Memory B cell (primary cell): ENCODE data around the gene C19orf38.

Experiments
- ATAC-seq: fragments of 150-1000 bp; cut with Tn5 transposase; 2 replicates; pipeline ENCODE4 v1.10.0; 2021; ENCODE audit warnings: low read depth, mild to moderate bottlenecking, moderate library complexity
- DNase-seq, 2 donors: peaks; one replicate each; pipeline ENCODE4 v3.0.0; 2022; ENCODE audit warnings: low spot score in 2 of 2
- H3K27ac Mint-ChIP-seq: one replicate; pipeline ENCODE4 v1.8.0; 2022; ENCODE audit warnings: mild to moderate bottlenecking, moderate library complexity, mixed read lengths
- H3K27me3 Mint-ChIP-seq: one replicate; pipeline ENCODE4 v1.8.0; 2022; ENCODE audit warnings: mixed read lengths
- H3K36me3 Mint-ChIP-seq: one replicate; pipeline ENCODE4 v1.8.0; 2022; ENCODE audit warnings: mild to moderate bottlenecking, mixed read lengths
- H3K4me1 Mint-ChIP-seq: one replicate; pipeline ENCODE4 v1.8.0; 2022; ENCODE audit warnings: mixed read lengths
- H3K4me3 Mint-ChIP-seq: one replicate; pipeline ENCODE4 v1.8.0; 2022; ENCODE audit warnings: mild to moderate bottlenecking, moderate library complexity, mixed read lengths
- H3K9me3 Mint-ChIP-seq: one replicate; pipeline ENCODE4 v1.8.0; 2022; ENCODE audit warnings: mixed read lengths

The C19orf38 gene

GRCh38 chr19:10908380-10908960 lies 60.3 kb downstream of the C19orf38 start:
- ATAC-seq (no peak), DNase-seq (no peak)
- H3K27me3 Mint-ChIP-seq = no peaks in the 10 kb centered on the region
- no peaks in the 10 kb centered on the region for H3K4me1 Mint-ChIP-seq
- no peaks in the 10 kb centered on the region for H3K9me3 Mint-ChIP-seq
- H3K27ac Mint-ChIP-seq = no peak overlapping the region
- H3K36me3 Mint-ChIP-seq = peaks cover 22% of the 10 kb centered on the region
- H3K4me3 Mint-ChIP-seq = no peak overlapping the region

DNA sequence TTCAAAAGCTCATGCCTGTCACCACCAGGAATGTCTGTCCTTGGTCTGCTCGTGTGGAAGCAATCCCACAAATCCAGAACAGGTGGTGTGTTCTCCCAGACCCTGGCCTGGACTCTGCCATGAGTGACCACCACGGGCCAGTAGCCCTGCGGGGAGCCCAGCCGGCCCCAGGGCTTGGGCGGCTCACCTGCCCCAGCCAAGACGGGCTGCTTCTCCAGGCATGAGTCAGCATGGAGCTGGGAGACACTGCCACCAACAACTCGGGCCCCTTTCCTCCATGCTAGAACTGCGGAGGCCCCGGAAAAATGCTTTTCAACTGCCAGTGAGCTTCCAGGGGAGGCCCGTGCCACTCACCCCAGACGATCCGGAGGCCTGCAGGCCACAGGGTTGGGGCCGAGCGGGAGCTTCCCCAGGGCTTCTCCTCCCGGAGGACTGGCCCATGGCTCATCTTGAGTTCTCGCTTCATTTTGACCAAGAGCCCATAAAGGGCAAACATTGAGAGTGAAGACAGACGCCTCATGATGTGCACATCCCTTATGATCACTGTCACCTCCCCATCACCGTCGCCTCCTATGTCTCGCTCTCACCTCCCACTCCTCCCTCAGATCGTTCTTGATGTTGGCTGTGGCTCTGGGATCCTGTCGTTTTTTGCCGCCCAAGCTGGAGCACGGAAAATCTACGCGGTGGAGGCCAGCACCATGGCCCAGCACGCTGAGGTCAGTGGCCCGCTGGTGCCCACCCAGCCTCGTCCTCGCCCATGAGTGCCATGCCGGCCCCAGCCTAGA lies 63.6 kb downstream of the C19orf38 start:
- Mint-ChIP-seq H3K9me3 (no peaks in the 10 kb centered on the region), H3K27ac (no peak overlapping the region), H3K36me3 (peaks cover 17% of the 10 kb centered on the region), H3K27me3 (no peaks in the 10 kb centered on the region), H3K4me1 (no peaks in the 10 kb centered on the region), H3K4me3 (no peak overlapping the region)
- DNase-seq = no peak
- ATAC-seq = no peak

- H3K4me3 Mint-ChIP-seq = no peak overlapping the region
- DNase-seq (no peak), ATAC-seq (no peak)
- no peaks in the 10 kb centered on the region for H3K9me3 Mint-ChIP-seq
- no peaks in the 10 kb centered on the region for H3K27me3 Mint-ChIP-seq
- H3K36me3 Mint-ChIP-seq = peaks cover 19% of the 10 kb centered on the region
- no peak overlapping the region for H3K27ac Mint-ChIP-seq
- no peaks in the 10 kb centered on the region for H3K4me1 Mint-ChIP-seq
These were observed 64.4 kb downstream of the C19orf38 start for GRCh38 chr19:10912619-10913018.

- Mint-ChIP-seq H3K27me3 (no peaks in the 10 kb centered on the region), H3K36me3 (peaks cover 13% of the 10 kb centered on the region), H3K9me3 (no peaks in the 10 kb centered on the region), H3K27ac (no peak overlapping the region), H3K4me3 (no peak overlapping the region), H3K4me1 (peaks cover 3% of the 10 kb centered on the region)
- ATAC-seq (no peak), DNase-seq (no peak)
These were observed 65.6 kb downstream of the C19orf38 start for GRCh38 chr19:10913716-10914340.

DNA sequence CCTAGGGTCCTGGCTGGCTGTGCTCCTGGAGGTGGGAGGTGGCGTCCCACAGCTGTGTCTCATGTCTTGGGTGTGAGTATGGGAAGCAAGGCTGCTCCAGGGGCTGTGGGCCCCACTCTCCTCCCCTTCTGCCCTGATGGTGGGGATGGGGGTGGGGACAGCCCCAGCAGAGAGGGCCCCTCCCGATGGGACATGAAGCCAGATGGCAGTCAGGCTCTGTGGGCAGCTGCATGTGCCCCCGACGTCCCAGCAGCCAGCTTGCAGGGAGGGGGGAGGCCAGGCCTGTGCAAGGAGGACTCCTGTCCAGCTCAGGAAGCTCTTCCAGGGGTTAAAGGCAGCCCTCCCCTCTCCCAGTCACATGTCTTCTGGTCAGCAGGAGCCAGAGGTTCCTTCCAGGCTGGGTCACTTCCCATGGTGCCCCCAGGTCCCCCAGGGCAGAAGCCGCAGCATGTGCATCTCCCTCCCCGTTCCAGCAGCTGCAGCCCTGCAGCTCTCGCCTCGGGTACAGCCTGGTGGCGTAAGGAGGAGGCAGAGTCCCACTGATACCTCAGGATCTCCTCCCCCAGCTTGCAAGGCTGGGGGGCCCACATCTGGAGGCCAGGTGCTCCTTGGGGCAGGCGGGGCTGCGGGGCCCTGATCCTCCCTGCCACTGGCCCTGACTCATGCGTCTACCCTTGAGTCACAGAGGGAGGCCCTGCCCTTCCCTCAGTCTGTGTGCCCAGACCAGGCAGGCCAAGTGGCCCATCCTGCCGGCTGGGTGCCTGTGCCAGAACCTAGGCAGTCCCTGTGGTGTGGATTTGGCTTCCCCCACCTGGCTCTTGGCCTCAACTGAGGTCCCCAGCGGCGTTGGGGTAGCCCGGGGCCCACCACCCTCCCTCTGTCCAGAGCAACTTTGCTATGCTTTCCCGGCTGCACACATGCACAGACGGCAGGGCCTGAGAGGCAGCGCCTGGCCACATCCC lies 67.2 kb downstream of the C19orf38 start:
- Mint-ChIP-seq H3K36me3 (peaks cover 14% of the 10 kb centered on the region), H3K27ac (no peak overlapping the region)

DNA sequence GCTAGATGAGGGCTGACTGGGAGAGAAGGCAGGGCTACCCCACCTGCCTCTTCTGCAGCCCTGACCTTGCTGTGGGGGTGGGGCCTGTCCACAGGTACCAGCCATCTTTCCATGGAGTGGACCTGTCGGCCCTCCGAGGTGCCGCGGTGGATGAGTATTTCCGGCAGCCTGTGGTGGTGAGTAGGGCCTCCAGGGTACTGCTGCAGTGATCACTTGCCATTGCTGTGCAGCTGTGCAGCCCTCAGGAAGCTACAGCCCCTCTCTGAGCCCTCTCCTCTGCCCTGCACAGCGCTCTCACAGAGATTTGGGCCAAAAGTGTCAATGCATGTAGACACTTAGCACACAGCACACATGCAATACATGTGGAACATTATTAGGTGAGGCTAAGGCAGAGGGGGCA lies 68.4 kb downstream of the C19orf38 start:
- Mint-ChIP-seq H3K27ac (no peak overlapping the region), H3K27me3 (no peaks in the 10 kb centered on the region), H3K4me1 (peaks cover 3% of the 10 kb centered on the region), H3K36me3 (peaks cover 18% of the 10 kb centered on the region), H3K4me3 (no peak overlapping the region), H3K9me3 (no peaks in the 10 kb centered on the region)
- ATAC-seq = no peak
- no peak for DNase-seq

More for the DNA sequence above, 67.2 kb downstream of the C19orf38 start:
- Mint-ChIP-seq H3K9me3 (no peaks in the 10 kb centered on the region), H3K4me3 (no peak overlapping the region), H3K4me1 (peaks cover 3% of the 10 kb centered on the region), H3K27me3 (no peaks in the 10 kb centered on the region)
- ATAC-seq = no peak
- DNase-seq = no peak

- no peak overlapping the region for H3K4me3 Mint-ChIP-seq
These were observed 70.1 kb downstream of the C19orf38 start for GRCh38 chr19:10918359-10918758.

More at GRCh38 chr19:10918359-10918758, 70.1 kb downstream of the C19orf38 start:
- Mint-ChIP-seq H3K36me3 (peaks cover 17% of the 10 kb centered on the region), H3K27me3 (no peaks in the 10 kb centered on the region), H3K4me1 (peaks cover 3% of the 10 kb centered on the region), H3K9me3 (no peaks in the 10 kb centered on the region), H3K27ac (peak overlapping the region; percentile 14)
- no peak for ATAC-seq
- no peak for DNase-seq
